ENCODE measurements around the gene ACTRT1.

GRCh38 chrX:128057421-128057820 is 5.2 kb upstream of the ACTRT1 start:
- no peak for TF ChIP-seq GATA3 (IDR thresholded peaks at IDR 0.05; ENCODE audit: low read depth, low read length)
- TF ChIP-seq GATA2 (IDR thresholded peaks at IDR 0.05; ENCODE audit: low read depth, low read length), result no peak

Data from SH-SY5Y (cell line).